ENCODE measurements around the gene ODAPH. TPM values are rescaled to one million over a fixed set of nuclear protein-coding genes. Genes with fewer than 3 reads are reported as not detected.

ODAPH gene
- total RNA-seq, 1 donor from 2014 or later, result not detected

DNA sequence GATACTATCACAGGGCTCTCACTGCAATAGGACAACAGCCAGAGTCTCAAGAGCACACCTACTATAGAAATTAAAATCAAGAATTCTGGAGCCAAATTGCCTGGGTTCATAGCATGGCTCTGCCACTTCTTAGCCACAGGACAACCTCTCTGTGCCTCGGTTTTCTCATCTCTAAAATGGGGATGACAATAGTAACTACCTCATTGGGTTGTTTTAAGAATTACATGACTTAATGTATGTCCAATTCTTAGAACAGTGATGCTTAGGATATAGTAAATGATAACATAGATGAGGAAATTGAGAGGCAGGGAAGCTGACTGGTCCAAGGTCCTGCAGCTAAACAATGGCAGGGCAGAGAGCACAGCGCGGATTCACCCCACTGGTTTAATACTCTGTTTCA is 11.0 kb upstream of the ODAPH start:
- Histone ChIP-seq H3K9me3 (no peaks in the 10 kb centered on the region), H3K36me3 (peaks cover 22% of the 10 kb centered on the region), H3K4me3 (no peak overlapping the region), H3K27me3 (ENCODE audit: low read depth) (no peaks in the 10 kb centered on the region), H3K4me1 (no peaks in the 10 kb centered on the region), H3K27ac (no peak overlapping the region)
- ATAC-seq (no peak), DNase-seq (no peak)
- intact Hi-C loops (cut with DNase I), result no loop called here
- TF ChIP-seq, protein P1, sequence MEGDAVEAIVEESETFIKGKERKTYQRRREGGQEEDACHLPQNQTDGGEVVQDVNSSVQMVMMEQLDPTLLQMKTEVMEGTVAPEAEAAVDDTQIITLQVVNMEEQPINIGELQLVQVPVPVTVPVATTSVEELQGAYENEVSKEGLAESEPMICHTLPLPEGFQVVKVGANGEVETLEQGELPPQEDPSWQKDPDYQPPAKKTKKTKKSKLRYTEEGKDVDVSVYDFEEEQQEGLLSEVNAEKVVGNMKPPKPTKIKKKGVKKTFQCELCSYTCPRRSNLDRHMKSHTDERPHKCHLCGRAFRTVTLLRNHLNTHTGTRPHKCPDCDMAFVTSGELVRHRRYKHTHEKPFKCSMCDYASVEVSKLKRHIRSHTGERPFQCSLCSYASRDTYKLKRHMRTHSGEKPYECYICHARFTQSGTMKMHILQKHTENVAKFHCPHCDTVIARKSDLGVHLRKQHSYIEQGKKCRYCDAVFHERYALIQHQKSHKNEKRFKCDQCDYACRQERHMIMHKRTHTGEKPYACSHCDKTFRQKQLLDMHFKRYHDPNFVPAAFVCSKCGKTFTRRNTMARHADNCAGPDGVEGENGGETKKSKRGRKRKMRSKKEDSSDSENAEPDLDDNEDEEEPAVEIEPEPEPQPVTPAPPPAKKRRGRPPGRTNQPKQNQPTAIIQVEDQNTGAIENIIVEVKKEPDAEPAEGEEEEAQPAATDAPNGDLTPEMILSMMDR (IDR thresholded peaks at IDR 0.05), result no peak

DNA sequence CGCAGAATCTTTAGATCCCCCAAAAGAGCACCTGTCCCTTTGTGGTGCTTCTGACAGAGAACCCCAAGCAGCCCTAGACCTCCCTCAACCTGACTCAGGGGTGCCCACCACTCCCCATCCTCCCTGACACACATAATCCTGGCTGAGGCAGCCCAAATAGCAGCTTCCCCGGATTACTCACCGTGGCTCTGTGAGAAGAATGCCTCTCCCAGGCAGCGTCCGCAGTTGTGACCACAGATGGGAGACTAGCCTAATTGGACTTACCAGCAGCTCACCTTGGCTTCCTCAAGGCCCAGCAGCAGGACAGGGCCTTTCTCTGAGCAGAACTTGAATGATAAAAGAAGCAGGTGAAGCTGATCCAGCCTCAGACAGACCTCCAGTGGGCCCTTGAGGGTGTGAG is 10.3 kb upstream of the ODAPH start:
- ATAC-seq (no peak), DNase-seq (no peak)
- intact Hi-C loops (cut with DNase I), result no loop called here
- no peak overlapping the region for H3K27ac ChIP-seq
- no peaks in the 10 kb centered on the region for H3K9me3 ChIP-seq
- H3K4me3 ChIP-seq, result no peak overlapping the region
- H3K4me1 ChIP-seq, result no peaks in the 10 kb centered on the region
- peaks cover 19% of the 10 kb centered on the region for H3K36me3 ChIP-seq
- TF ChIP-seq, protein P1 (IDR thresholded peaks at IDR 0.05), result no peak
- H3K27me3 ChIP-seq (ENCODE audit: low read depth), result no peaks in the 10 kb centered on the region

DNA sequence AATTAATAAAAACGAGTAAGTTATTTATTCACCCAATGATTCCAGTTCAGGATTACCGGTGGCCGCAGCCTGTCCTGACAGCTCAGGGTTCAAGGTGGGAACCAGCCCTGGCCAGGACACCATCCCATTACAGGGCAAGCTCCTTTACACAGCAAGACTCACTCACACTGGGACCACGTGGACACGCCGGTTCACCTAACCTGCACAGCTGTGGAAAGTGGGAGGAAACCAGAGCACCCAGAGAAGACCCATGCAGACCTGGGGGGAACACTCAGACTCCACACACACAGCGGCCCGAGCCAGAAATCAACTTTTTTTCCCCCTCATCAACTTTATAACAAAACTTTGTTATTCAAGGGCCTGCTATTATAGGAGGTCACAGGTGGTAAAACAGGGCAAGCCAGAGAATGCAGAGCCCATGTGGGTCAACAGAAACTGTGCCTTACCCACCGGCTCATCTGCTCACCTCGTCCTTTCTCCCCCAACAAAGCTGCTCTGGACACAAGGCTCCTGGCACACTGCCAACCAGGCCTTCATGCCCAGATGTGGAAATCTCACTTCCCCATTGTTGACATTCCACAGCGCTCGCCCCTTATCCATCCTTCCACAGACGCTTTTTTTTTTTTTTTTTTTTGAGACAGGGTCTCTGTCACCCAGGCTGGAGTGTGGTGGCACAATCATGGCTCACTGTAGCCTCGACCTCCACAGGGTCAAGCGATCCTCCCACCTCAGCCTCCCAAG is 8.0 kb upstream of the ODAPH start:
- intact Hi-C loops (cut with DNase I), result no loop called here
- TF ChIP-seq, protein P1 (IDR thresholded peaks at IDR 0.05), result no peak
- no peaks in the 10 kb centered on the region for H3K27me3 ChIP-seq (ENCODE audit: low read depth)
- H3K9me3 ChIP-seq, result no peaks in the 10 kb centered on the region
- H3K4me3 ChIP-seq, result no peak overlapping the region
- H3K27ac ChIP-seq, result no peak overlapping the region
- peak in 1 of 2 donors; percentile 43 for ATAC-seq
- no peaks in the 10 kb centered on the region for H3K4me1 ChIP-seq
- peak; percentile 65 for DNase-seq
- H3K36me3 ChIP-seq, result peaks cover 12% of the 10 kb centered on the region

DNA sequence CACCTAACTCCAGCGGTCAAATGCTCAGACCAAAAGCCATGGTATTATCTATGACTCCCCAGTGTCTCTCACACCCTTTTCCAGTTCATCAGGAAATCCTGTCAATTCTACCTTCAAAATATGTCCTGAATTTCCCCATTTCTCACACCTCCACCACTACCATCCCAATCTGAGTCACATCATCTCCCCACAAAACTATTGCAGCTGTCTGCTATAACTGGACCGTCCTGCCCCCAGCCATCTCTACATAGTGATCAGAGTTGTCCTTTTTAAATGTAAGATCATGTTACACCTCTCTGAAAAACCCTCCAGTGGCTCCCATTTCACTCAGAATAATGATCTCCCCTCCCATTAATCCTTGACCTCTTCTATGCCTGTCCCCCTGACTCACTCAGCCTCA is 6.8 kb upstream of the ODAPH start:
- no peak for DNase-seq
- H3K9me3 ChIP-seq, result no peaks in the 10 kb centered on the region
- TF ChIP-seq, protein P1 (IDR thresholded peaks at IDR 0.05), result no peak
- peaks cover 12% of the 10 kb centered on the region for H3K36me3 ChIP-seq
- intact Hi-C loops (cut with DNase I), result no loop called here
- no peak for ATAC-seq
- H3K4me3 ChIP-seq, result no peak overlapping the region
- no peaks in the 10 kb centered on the region for H3K27me3 ChIP-seq (ENCODE audit: low read depth)
- no peaks in the 10 kb centered on the region for H3K4me1 ChIP-seq
- no peak overlapping the region for H3K27ac ChIP-seq

DNA sequence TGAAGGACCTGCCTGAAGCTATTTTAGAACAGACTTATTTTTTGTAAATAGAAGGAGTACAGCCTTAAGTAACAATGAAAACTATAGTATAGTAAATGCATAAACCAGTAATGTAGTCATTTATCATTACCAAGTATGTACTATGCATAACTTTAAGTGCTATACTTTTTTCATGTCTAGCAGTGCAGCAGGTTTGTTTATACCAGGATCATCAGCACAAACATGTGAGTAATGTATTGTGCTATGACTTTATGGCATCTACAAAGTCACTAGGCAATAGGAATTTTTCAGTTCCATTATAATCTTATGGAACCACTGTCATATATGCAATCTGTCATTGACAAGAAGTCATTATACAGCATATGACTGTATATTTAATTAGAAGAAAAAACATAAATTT is 3.4 kb upstream of the ODAPH start:
- no peak overlapping the region for H3K27ac ChIP-seq
- no peak overlapping the region for H3K4me3 ChIP-seq
- no peak for ATAC-seq
- TF ChIP-seq, protein P1 (IDR thresholded peaks at IDR 0.05), result no peak
- no peaks in the 10 kb centered on the region for H3K4me1 ChIP-seq
- H3K9me3 ChIP-seq, result no peaks in the 10 kb centered on the region
- H3K27me3 ChIP-seq (ENCODE audit: low read depth), result no peaks in the 10 kb centered on the region
- no peaks in the 10 kb centered on the region for H3K36me3 ChIP-seq
- no peak for DNase-seq
- intact Hi-C loops (cut with DNase I), result no loop called here

Data from lower lobe of right lung (tissue), 2 donors.